IgD-negative memory B cell (primary cell): Measurements from ENCODE around the gene COL9A2. TPM values are rescaled to one million over a fixed set of nuclear protein-coding genes. Genes with fewer than 3 reads are reported as not detected.
"Not testable (repeated sequence)": the region's sequence is repeated elsewhere in the genome, so short reads cannot be mapped to it uniquely, and the experiment has no call there.

Experiments
- H3K27ac Mint-ChIP-seq, 3 donors: one replicate each; pipeline ENCODE4 v1.8.0; 2020 to 2022; ENCODE audit warnings: mild to moderate bottlenecking in 3 of 3, mixed read lengths in 3 of 3, moderate library complexity in 1 of 3
- H3K27me3 Mint-ChIP-seq: one replicate; pipeline ENCODE4 v1.8.0; 2021; ENCODE audit warnings: mixed read lengths
- H3K36me3 Mint-ChIP-seq: one replicate; pipeline ENCODE4 v1.8.0; 2020; ENCODE audit warnings: mild to moderate bottlenecking, mixed read lengths
- H3K4me1 Mint-ChIP-seq, 3 donors: one replicate each; pipeline ENCODE4 v1.8.0; 2020 to 2022; ENCODE audit warnings: mixed read lengths in 3 of 3, mild to moderate bottlenecking in 1 of 3
- H3K4me3 Mint-ChIP-seq, 4 donors: one replicate each; pipeline ENCODE4 v1.8.0; 2020 to 2022; ENCODE audit warnings: mild to moderate bottlenecking in 4 of 4, mixed read lengths in 4 of 4, moderate library complexity in 3 of 4
- H3K9me3 Mint-ChIP-seq, 3 donors: one replicate each; pipeline ENCODE4 v1.8.0; 2020 to 2021; ENCODE audit warnings: mixed read lengths in 3 of 3, mild to moderate bottlenecking in 1 of 3
- polyA plus RNA-seq: library from polyadenylated mRNA; unstranded; fragments of 300-500 nt; fragmentation: Illumina TruSeq; gene quantifications from one replicate; pipeline ENCODE4 v1.2.3, GENCODE V29; 2021

The COL9A2 gene
- polyA plus RNA-seq, 1 donor from 2014 or later: 3.0 TPM

GRCh38 chr1:40339420-40340323 is 22.6 kb upstream of the COL9A2 start:
- Mint-ChIP-seq H3K27me3 (no peaks in the 10 kb centered on the region), H3K4me3 (peak overlapping the region in 1 of 4 donors; percentile 5), H3K4me1 (peaks cover 33 to 41% (median 39%) of the 10 kb centered on the region in 3 donors), H3K27ac (peak overlapping the region in 1 of 3 donors; percentile 18), H3K9me3 (no peaks in the 10 kb centered on the region), H3K36me3 (peaks cover 3% of the 10 kb centered on the region)

- Mint-ChIP-seq H3K27me3 (no peaks in the 10 kb centered on the region), H3K4me3 (peak overlapping the region in 2 of 4 donors; percentile 41 to 42), H3K9me3 (no peaks in the 10 kb centered on the region), H3K4me1 (peaks cover 25 to 34% (median 32%) of the 10 kb centered on the region in 3 donors), H3K27ac (peak overlapping the region in 2 of 3 donors; percentile 0 to 1), H3K36me3 (no peaks in the 10 kb centered on the region)
Observed at GRCh38 chr1:40338745-40339419, 21.8 kb upstream of the COL9A2 start.

- H3K27ac Mint-ChIP-seq: peak overlapping the region in 1 of 3 donors; percentile 51
- H3K4me1 Mint-ChIP-seq: peaks cover 21 to 29% (median 27%) of the 10 kb centered on the region in 3 donors
- no peak overlapping the region for H3K4me3 Mint-ChIP-seq
- no peaks in the 10 kb centered on the region for H3K27me3 Mint-ChIP-seq
- H3K36me3 Mint-ChIP-seq: no peaks in the 10 kb centered on the region
- H3K9me3 Mint-ChIP-seq: peaks cover 0 to 3% (median 0%) of the 10 kb centered on the region in 3 donors
Observed at GRCh38 chr1:40337443-40337842, 20.4 kb upstream of the COL9A2 start.

DNA sequence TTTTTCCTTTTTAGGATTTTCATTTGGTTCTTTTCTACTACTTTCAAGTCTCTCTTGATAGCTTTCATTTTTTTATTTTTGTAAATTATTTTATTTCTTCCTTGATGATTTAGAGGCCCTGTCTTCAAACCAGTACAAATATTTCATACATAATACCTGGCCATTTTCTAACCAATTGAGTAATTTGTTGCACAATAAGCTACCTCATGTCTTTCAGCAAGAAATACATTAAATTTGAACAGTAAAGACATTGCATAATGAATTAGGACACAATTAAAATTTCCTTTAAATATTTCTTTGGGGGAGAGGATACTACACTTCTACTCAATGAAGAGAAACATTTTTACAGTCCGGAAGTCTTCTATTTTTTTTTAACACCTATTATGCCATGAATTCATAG is 15.6 kb upstream of the COL9A2 start:
- Mint-ChIP-seq H3K27me3 (no peaks in the 10 kb centered on the region), H3K9me3 (peaks cover 0 to 5% (median 3%) of the 10 kb centered on the region in 3 donors)

GRCh38 chr1:40331403-40331802 is 14.3 kb upstream of the COL9A2 start:
- not testable (repeated sequence) for H3K4me1 Mint-ChIP-seq, H3K36me3 Mint-ChIP-seq, H3K27me3 Mint-ChIP-seq, H3K9me3 Mint-ChIP-seq, H3K4me3 Mint-ChIP-seq, H3K27ac Mint-ChIP-seq

More for the DNA sequence above, 15.6 kb upstream of the COL9A2 start:
- no peaks in the 10 kb centered on the region for H3K4me1 Mint-ChIP-seq
- H3K4me3 Mint-ChIP-seq: no peak overlapping the region
- peak overlapping the region in 1 of 3 donors; percentile 16 for H3K27ac Mint-ChIP-seq
- H3K36me3 Mint-ChIP-seq: no peaks in the 10 kb centered on the region

GRCh38 chr1:40318970-40319621 is 2.0 kb upstream of the COL9A2 start:
- H3K4me3 Mint-ChIP-seq: peak overlapping the region in 1 of 4 donors; percentile 74
- H3K27ac Mint-ChIP-seq: no peak overlapping the region
- no peaks in the 10 kb centered on the region for H3K9me3 Mint-ChIP-seq
- peaks cover 9% of the 10 kb centered on the region for H3K27me3 Mint-ChIP-seq
- H3K4me1 Mint-ChIP-seq: peaks cover 13 to 23% (median 14%) of the 10 kb centered on the region in 3 donors
- H3K36me3 Mint-ChIP-seq: no peaks in the 10 kb centered on the region

GRCh38 chr1:40318476-40318875 is 1.4 kb upstream of the COL9A2 start:
- no peak overlapping the region for H3K4me3 Mint-ChIP-seq
- H3K27ac Mint-ChIP-seq: peak overlapping the region in 1 of 3 donors; percentile 19
- H3K36me3 Mint-ChIP-seq: no peaks in the 10 kb centered on the region
- H3K4me1 Mint-ChIP-seq: peaks cover 18 to 28% (median 21%) of the 10 kb centered on the region in 3 donors
- no peaks in the 10 kb centered on the region for H3K9me3 Mint-ChIP-seq
- peaks cover 10% of the 10 kb centered on the region for H3K27me3 Mint-ChIP-seq

DNA sequence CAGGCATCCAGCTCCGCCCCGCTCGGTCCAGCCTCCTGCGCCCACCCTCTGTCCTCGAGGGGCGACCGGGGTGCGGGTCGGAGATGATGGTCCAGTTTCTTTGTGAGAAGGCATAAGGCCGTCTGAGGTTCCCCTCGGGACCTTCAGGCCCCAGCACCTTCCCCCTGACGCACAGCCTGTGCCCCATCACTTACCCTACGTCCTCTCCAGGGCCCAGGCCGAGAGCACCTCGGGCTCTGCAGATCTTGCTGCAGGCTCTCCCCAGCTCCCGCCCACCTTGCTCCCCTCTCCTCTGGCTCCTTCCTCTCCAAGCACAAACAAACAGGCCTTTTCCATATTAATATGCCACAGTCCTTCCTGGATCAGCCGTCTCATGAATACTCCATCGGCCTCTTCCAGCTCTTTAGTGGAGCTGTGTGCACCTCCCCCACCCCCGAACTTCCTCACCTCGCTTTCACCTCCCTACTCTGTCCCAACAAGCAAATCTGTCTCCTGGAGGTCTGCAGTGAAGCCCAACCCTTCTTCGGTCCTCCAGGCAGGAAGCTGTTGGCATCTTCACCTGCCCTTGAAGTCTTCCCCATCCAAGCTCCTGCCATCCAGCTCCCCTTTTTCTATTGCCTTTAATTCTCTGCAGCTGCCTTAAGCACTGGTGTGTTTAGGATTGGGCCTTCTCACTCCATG is 448 bp upstream of the COL9A2 start:
- Mint-ChIP-seq H3K36me3 (no peaks in the 10 kb centered on the region), H3K9me3 (no peaks in the 10 kb centered on the region), H3K27me3 (peaks cover 11% of the 10 kb centered on the region), H3K4me3 (peak overlapping the region; percentile 65 to 95 (median 82)), H3K4me1 (peaks cover 27 to 37% (median 29%) of the 10 kb centered on the region in 3 donors), H3K27ac (peak overlapping the region in 2 of 3 donors; percentile 19 to 91)

- Mint-ChIP-seq H3K36me3 (no peaks in the 10 kb centered on the region), H3K4me1 (peaks cover 31 to 37% (median 31%) of the 10 kb centered on the region in 3 donors), H3K27me3 (peaks cover 11% of the 10 kb centered on the region), H3K27ac (peak overlapping the region; percentile 39 to 90 (median 43)), H3K9me3 (no peaks in the 10 kb centered on the region), H3K4me3 (peak overlapping the region; percentile 74 to 95 (median 88))
Observed at GRCh38 chr1:40315795-40316594, 1.1 kb downstream of the COL9A2 start.

DNA sequence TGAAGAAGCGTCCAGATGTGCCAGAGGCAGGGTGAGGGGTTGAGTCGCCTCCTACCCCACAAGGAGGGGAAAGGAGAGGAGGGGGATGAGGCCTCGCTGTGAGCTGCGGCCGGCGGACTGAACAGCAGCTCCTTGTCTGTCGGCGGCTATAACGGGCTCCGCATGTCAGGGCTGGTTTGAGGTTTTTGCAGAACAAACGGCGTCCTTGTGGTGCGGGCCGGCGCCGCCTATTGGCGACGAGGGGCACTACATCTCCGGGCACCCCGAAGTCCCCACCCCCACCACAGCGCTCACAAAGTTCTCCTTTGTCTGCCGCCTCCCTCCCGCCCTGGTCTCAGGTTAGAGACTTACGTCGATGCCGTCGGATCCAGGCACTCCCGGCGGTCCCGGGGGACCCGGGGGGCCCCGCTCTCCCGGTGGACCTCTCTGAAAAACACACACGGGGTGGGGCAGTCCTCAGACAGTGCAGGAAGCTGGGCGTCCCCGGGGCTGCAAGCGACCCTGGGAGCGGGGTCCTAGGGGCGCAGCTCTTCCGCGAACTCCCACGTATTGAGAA is 1.8 kb downstream of the COL9A2 start:
- H3K27me3 Mint-ChIP-seq: peaks cover 11% of the 10 kb centered on the region
- H3K9me3 Mint-ChIP-seq: no peaks in the 10 kb centered on the region
- peak overlapping the region; percentile 74 to 95 (median 88) for H3K4me3 Mint-ChIP-seq
- H3K36me3 Mint-ChIP-seq: no peaks in the 10 kb centered on the region
- H3K4me1 Mint-ChIP-seq: peaks cover 31 to 42% (median 33%) of the 10 kb centered on the region in 3 donors
- H3K27ac Mint-ChIP-seq: peak overlapping the region; percentile 39 to 92 (median 90)

DNA sequence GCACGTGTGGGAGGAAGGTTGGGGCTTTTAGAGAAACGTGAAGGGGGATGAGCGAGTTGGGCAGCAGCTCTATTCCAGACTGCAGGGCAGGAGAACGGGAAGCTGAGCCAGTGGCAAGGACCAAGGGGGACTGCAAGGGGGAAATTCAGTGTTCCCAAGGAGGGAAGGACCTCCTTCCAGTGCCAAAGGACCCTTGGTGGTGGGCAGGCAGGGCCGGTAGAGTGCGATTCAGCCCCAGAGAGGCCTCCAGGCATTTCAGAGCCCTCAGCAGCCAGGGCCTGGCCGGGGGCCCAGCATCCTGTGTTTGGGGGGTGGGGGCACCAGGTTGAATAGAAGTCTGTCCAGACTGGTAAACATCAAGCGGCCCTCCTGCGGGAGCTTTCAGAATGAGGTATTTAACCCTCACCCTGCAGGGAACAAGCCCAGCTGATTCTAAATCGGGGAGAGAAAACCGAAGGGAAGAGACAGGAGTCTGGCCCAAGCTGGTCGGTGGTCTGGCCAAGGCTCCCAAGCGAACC is 2.3 kb downstream of the COL9A2 start:
- Mint-ChIP-seq H3K4me3 (peak overlapping the region; percentile 74 to 95 (median 88)), H3K27ac (peak overlapping the region; percentile 74 to 92 (median 90)), H3K27me3 (peaks cover 11% of the 10 kb centered on the region), H3K4me1 (peaks cover 31 to 42% (median 33%) of the 10 kb centered on the region in 3 donors), H3K36me3 (no peaks in the 10 kb centered on the region), H3K9me3 (no peaks in the 10 kb centered on the region)

- peak overlapping the region in 3 of 4 donors; percentile 74 to 93 (median 86) for H3K4me3 Mint-ChIP-seq
- H3K4me1 Mint-ChIP-seq: peaks cover 31 to 42% (median 33%) of the 10 kb centered on the region in 3 donors
- peak overlapping the region in 2 of 3 donors; percentile 74 to 90 for H3K27ac Mint-ChIP-seq
- H3K9me3 Mint-ChIP-seq: no peaks in the 10 kb centered on the region
- no peaks in the 10 kb centered on the region for H3K36me3 Mint-ChIP-seq
- peaks cover 11% of the 10 kb centered on the region for H3K27me3 Mint-ChIP-seq
Observed at GRCh38 chr1:40313958-40314720, 2.9 kb downstream of the COL9A2 start.
